Measurements from ENCODE around the gene IGSF23.

GRCh38 chr19:44600466-44600865 is 12.9 kb upstream of the IGSF23 start:
- TF ChIP-seq EZH2 (IDR thresholded peaks at IDR 0.05; ENCODE audit: low read depth): no peak
- no peak for TF ChIP-seq CTCF (conservative IDR thresholded peaks at IDR 0.05)
